HG03460 (cell line): ENCODE results near the gene TOM1L1.
"Not testable (repeated sequence)": the region's sequence is repeated elsewhere in the genome, so short reads cannot be mapped to it uniquely, and the experiment has no call there.

Source experiments
- ATAC-seq: cut with Tn5 transposase; IDR thresholded peaks from one replicate; pipeline ENCODE4 v1.9.1; 2021; ENCODE audit not compliant: unreplicated experiment

Gene TOM1L1

GRCh38 chr17:54900457-54901229 is at the start of gene TOM1L1:
Gene TOM1L1 (plus strand): TSS chr17:54900852. CDS start chr17:54900866, 14 bp downstream.
- peak; percentile 73 for ATAC-seq

- no peak for ATAC-seq
Measured at GRCh38 chr17:54859187-54859586, 41.5 kb upstream of the TOM1L1 start.

DNA sequence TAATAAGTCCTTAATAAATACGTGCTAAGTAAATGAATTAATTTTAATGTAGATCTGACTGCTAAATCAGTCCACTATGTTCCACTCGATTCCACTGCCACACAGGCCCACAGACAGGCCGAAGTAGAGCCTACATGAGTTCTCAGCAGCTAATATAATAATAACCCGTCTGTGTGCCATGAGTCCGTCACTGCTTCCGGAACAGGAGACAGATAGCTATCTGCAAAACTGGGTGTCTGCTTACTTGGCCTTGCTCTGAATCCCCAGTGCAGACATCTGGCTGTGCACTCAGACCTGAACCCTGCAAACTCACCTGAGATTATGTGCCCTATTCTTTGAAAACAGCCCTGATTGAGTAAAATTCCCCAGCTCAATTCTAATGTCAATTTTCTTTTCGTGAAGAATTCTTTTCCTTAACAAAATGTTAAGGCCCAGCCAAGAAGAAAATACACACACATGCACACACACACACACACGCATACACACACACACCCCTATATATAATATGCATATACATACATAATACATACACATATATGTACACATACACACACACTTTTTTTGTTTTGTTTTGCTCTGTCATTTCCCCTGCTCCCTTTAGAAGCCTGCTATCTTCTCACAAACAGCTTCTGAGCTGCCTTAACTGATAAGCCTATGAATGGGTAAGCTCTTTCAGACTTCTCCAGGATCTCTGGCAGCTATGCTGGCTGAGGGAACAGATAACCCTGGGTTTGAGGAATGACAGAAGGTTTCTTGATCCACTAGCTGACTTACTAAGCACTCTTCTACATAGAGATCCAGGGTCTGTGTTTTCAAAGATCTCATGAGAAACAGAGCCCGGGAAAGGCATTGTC is 39.8 kb upstream of the TOM1L1 start:
- no peak for ATAC-seq

DNA sequence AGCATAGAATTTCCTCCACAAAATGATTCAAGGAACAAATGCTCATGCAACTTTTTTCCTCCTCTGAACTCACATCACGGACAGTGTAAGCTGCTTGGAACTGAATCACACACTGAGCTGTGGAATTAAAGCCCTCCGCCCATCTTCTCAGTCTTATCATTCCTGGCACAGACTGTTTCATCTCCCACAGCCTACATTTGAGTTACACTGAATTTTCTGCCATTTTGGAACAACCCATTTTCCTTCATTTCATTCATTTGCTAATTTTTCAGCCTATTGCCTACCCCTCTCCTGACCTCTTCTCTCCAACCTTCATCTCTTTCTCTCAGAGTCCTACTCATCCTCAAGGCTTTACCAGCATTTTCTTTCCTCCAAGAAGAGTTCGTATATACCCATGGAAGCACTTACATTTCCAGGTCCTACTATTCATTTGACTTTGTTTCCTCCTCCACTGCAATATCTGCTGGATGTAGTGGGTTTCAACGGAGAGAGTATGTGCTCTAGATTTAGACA is 39.1 kb upstream of the TOM1L1 start:
- ATAC-seq = no peak

DNA sequence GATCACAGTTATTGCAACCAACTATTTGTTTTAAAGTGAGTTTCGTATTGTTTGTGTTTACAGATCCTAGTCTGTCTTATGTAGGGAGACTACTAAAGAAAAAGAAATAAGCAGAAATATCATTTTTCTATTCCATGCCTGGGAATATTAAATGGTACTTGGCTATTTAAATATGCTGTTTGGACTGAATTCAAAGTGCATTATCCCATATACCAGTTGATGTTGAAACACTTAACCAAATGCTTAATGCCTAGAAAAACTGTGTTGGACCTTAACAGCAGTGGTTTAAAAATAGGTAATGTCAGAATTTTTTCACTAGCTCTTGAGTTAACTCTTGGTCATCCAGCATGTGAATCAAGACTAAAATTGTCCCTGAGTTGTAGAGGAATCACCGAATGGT is 37.5 kb upstream of the TOM1L1 start:
- no peak for ATAC-seq

DNA sequence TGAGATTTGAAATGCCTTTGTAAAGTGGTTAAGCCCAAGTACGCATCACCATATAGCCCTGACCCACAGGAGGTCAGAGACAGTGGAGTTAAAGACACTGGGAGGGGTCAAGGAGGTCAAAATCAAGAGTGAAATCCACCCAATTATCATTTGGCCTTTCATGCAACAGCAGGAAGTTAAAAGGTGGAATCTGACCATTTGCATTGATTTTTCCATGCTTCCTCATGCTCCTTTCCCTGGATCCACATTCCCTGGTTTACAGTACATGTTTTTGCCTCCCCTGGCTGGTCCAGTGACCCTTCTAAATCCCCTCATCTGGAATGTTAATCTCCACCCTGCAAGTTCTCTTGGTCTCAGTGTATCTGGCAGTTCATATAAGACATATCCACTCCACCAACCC is 36.6 kb upstream of the TOM1L1 start:
- no peak for ATAC-seq

DNA sequence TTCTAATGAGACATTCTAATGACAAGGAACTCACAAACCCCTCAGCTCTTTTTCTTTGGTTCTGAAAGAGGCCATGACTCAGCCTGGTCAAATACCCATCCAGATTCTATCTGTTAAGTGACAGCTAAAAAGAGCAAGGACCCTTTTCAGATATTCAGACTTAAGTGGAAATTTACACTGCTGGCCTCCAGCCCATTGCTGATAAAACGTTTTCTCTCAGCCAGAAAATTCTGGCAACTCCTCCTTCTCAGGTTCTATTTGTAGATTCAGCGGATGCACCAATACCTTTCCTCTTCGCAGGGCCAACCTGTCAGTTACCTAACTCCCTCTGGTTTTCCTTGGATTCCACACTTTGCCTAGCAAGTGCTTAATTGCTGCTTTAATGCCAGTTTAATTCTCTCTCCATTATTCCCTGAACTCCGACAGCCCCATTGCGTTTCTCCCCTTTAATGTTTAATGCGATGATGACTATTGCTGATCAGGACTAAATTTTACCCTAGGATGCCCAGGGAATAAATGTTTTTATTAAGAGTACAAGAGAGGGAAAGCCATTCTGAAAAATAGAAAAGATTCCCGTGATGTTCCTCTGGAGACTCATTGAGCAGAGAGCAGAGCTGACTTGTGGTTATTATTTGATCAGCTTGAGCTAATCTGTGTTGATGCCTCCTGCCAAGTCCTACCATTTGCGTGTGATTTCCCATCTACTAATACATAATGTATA is 35.9 kb upstream of the TOM1L1 start:
- ATAC-seq = no peak

DNA sequence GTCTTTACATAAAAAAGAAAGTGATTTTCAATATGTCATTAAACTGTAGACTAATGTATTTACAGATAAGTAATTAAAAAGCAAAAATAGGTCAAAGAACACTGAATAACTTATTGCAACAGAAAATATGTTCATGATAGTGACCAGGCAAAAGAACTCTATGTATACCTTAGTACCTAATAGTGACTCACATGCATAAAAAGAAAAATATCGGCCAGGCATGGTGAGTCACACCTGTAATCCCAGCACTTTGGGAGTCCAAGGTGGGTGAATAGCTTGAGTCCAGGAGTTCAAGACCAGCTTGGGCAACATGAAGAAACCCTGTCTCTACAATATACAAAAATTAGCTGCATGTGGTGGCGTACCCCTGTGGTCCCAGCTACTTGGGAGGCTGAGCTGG is 33.0 kb upstream of the TOM1L1 start:
- ATAC-seq = no peak

DNA sequence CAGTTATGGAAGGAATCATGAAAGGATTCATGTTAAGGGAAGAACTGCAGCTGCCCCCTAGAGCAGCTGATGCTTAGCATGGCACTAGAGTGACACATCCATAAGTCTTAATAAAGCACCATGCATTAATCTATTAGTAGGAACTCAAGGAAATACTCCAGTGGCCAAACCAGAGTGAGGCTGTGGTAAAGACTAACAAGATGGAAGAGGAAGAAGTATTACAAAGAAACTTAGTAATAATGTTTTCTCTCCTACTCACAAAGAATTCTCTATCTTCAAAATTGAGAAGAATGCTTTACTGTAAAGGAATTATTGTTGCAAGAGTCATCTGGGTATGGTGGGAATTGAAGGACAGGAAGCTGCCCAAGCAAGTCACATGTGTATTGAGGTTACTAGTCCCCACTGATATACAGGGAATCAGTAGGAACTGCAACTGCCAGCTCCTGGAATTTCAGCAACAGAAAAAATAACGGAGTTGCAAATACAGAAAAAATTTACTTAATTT is 29.9 kb upstream of the TOM1L1 start:
- ATAC-seq = no peak

DNA sequence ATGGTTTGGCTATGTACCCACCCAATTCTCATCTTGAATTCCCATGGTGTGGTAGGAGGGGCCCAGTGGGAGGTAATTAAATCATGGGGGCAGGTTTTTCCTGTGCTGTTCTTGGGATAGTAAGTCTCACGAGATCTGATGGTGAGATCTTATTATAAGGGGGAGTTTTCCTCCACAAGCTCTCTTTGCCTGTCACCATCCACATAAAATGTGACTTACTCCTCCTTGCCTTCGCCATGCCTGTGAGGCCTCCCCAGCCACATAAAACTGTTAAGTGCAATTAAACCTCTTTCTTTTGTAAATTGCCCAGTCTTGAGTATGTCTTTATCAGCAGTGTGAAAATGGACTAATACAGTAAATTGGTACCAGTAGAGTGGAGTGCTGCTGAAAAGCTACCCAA is 24.7 kb upstream of the TOM1L1 start:
- ATAC-seq = not testable (repeated sequence)

GRCh38 chr17:54876656-54877195 is 23.9 kb upstream of the TOM1L1 start:
- ATAC-seq = no peak

GRCh38 chr17:54881255-54881972 is 19.2 kb upstream of the TOM1L1 start:
- no peak for ATAC-seq

- no peak for ATAC-seq
Measured at GRCh38 chr17:54882371-54882770, 18.3 kb upstream of the TOM1L1 start.

DNA sequence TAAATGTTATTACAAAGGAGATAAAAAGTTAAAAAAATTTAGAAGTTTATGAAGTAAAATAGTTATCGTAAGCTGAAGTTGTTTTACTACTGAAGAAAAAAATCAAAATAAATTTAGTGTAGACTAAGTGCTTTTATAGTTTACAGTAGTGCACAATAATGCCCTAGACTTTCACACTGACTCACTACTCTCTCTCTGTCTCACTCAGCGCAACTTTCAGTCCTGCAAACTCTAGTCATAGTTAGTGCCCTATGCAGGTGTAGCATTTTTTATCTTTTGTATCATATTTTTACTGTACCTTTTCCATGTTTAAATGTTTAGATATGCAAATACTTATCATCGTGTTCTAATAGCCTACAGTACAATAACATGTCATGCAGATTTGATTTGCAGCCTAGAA is 17.7 kb upstream of the TOM1L1 start:
- no peak for ATAC-seq

GRCh38 chr17:54883939-54884338 is 16.7 kb upstream of the TOM1L1 start:
- no peak for ATAC-seq

DNA sequence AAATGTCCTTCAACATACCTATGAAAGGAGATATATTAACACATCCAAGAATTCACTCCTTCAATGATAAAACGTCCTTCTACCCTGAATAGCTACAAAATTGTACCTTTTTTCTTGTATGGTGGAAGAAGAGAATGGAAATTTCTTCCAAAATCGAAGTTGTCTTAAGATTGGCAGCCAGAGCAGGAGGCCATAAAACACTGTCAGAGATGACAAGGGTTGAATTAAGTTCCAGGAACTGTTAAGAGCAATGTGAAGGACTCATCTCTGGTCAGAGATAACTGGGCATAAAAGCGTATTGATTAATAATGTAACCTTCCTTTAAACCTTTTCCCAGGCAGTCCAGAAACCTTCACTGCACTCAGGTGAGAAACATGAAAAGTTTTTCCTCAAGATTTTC is 12.9 kb upstream of the TOM1L1 start:
- no peak for ATAC-seq

GRCh38 chr17:54888254-54888653 is 12.4 kb upstream of the TOM1L1 start:
- no peak for ATAC-seq

DNA sequence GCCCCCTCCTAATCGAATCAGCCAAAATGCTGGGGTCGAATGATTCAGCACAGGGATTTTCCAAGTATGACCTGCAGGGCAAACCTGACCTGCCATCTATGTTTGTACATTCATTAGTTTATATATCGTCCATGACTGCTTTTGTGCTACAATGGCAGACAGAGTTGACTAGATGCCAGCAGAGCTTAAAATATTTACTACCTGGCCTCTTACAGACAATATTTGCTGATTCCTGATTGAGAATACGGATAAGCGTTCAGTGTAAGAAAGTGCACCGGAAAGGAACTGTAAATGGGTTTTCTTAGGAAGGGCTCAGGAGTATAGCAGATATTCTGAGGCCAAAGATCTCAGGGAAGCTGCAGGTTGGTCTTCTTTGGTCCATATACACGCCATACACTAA is 11.7 kb upstream of the TOM1L1 start:
- ATAC-seq = no peak

DNA sequence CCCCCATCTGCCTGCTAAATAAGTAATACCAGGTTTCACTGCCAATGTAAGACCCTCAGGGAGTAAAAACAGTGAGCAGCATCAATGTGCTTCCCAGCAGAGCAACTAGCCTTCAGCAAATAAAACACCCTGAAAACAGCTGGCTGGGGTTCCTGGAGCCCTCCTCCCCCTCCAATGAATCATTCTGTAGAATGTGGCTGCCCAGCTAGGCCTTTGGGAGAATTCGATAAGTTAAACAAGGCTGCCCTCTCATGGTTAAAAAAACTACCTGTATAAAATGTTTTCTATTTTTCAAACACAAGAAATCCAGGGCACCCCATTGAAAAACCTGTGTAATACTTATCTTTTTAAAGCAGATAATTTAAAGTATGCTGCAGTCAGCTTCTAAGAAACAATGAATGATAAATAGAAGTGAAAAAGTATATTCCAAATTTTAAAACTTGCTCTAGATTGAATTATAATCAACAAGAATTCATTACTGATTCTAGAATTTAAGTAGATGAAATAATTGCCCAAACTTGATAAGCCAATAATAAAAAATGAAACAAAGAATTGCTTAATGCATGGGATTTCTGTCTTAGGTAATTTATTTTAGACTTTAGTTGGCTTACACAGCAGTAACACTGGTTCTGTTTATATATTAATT is 9.4 kb upstream of the TOM1L1 start:
- no peak for ATAC-seq

DNA sequence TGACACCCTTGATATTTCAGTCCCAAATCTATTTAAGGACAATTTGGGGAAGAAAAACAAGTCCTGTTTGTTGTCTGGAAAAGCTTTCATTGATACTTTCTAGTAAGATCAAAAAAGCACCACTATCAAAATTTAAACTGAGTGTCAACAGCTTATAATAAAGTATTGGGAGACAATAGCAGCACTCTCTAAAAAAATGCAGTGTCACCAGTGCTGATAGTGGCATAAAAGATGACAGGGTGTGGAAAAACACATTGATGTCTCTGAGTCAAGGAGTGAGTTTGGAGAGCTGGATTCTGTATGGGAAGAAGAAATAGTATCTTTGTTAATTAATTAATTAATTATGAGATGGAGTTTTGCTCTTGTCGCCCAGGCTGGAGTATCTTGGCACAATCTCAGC is 8.3 kb upstream of the TOM1L1 start:
- no peak for ATAC-seq
